Measurements from ENCODE around the gene GJA9.

GRCh38 chr1:38826262-38826661 lies 55.1 kb downstream of the GJA9 start:
- TF ChIP-seq EP300 (IDR thresholded peaks at IDR 0.05; ENCODE audit: low read depth) (no peak), POLR2A (IDR thresholded peaks at IDR 0.05) (no peak), CTCF (IDR thresholded peaks at IDR 0.05) (no peak)

Data from transverse colon (tissue), 3 donors.